ENCODE data around the gene MSX2. TPM values are rescaled to one million over a fixed set of nuclear protein-coding genes. Genes with fewer than 3 reads are reported as not detected.

Gene MSX2
- total and polyA plus RNA-seq, 2 of the 8 experiments (the other 6 are each of a cell fraction or from before 2014, with no cell fraction given), result 0.24 to 0.47 TPM

- TF ChIP-seq NANOG (IDR thresholded peaks at IDR 0.05; ENCODE audit: insufficient read depth, low read depth, low read length, poor library complexity, severe bottlenecking) (no peak), HDAC2 (IDR thresholded peaks at IDR 0.05; ENCODE audit: borderline replicate concordance in 1 of 2, low read depth in 2 of 2, low read length in 2 of 2) (no peak), BCL11A (IDR thresholded peaks at IDR 0.05; ENCODE audit: low read depth in 2 of 2, low read length in 2 of 2) (no peak)
Measured at GRCh38 chr5:174715804-174716203, 8.6 kb upstream of the MSX2 start (continued).
